GM19193 (cell line): ENCODE measurements around the gene POMGNT1.

Source experiments
- POLR2A ChIP-seq: IDR thresholded peaks from 4 replicates; pipeline ENCODE4 v1.6.1; 2011; ENCODE audit not compliant: insufficient read depth, insufficient read length; ENCODE audit errors: extremely low read depth

Gene POMGNT1

DNA sequence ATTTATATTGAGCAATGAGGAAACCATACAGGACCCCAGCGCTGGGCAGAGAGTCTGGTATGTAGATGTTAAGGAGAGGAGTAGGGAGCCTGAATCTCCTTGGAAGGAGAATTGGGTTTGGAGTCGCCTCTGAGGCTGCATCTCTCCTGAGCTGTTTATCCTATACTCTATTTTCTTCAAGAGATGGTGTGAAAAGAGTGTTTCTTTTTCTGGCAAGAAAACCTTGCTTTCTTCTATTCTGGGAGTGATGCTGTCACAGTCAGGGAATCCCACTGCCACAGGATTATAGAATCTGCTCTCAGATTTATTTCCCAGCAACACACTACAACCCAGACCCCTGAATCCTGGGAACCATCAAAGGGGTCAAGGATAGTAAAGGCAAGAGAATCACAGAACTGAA lies 8.2 kb upstream of the POMGNT1 start:
- no peak for TF ChIP-seq POLR2A

DNA sequence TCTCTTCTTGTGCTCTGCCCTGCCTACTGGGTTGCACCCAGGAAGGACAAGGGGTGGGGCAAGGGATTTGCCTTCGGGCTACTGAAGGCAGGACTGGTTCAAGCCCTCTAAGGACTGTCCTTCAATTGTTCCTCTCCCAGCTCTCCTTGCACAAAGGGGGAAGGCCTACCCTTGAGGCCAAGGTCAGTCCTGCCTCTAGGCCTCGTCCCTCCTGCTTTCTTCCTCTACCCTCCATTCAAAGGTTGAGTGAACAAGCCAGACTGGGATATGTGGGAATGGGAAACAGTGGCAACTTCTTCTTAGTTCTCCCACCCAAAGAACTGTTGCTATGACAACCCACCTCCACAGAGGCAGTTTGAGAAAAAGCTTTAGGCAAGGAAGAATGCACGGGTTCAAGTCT lies 7.6 kb upstream of the POMGNT1 start:
- no peak for TF ChIP-seq POLR2A

DNA sequence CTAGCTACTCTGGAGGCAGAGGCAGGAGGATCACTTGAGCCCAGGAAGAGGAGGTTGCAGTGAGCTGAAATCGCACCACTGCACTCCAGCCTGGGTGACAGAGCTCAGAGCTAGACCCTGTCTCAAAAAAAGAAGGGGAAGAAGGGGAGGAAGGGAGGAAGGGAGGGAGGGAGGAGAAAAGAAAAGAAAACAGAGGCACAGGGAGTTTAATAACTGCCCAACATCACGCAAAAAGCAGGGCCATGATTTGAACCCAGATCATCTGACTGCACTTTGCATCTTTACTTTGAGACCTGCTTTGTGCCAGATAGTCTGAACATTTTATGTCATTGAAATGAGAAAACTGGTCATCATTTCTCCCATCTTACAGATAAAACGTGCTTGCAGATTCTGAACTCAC lies 6.9 kb upstream of the POMGNT1 start:
- TF ChIP-seq POLR2A, result no peak

DNA sequence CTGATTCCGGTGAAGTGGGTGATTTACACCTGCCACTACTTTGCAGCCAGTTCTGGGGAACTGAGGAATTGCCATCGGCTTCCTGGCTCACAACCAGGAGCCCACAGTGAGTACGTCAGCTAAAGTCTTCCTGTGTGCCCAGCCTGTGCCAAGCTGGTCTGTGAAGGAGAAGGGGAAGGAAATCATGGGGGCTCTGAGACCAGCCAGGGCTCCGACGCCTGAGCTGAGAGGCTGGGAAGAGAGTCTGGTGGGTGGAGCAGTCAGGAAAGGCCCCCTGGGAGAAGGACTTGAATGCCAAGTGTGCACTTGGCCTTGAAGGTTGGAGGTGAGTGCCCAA lies 6.1 kb upstream of the POMGNT1 start:
- no peak for TF ChIP-seq POLR2A

DNA sequence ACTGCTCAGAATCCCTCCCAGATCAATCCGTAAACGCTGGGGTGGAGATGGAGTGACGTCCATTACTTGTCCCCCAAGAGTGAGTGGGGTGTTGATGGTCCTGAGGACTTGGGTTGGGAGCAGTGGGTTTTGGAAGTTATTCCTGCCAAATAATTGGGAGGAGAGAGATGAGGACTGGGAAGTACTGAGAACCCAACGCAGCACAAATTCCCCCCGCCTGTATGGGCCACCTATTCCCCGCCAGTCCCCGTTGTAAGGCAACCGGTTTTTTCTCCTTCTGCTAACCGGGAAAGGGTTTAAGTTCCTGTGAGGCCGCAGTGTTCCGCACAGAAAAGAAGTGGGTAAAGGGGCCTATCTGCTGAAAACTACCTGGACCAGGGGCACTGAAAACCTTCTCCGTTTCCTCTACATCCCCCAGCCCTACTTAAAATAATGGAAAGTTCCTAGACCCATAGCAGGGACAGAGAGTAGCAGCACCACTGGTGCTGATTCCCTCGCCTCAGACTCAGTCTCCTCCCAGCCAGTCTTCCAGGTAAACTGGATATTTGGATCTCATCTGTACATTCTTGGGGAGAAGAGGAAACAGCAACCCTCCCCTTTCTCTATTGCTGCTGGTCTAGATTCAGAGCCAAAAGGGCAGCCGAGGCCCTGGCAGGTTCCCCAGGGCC lies 5.6 kb upstream of the POMGNT1 start:
- TF ChIP-seq POLR2A, result no peak

DNA sequence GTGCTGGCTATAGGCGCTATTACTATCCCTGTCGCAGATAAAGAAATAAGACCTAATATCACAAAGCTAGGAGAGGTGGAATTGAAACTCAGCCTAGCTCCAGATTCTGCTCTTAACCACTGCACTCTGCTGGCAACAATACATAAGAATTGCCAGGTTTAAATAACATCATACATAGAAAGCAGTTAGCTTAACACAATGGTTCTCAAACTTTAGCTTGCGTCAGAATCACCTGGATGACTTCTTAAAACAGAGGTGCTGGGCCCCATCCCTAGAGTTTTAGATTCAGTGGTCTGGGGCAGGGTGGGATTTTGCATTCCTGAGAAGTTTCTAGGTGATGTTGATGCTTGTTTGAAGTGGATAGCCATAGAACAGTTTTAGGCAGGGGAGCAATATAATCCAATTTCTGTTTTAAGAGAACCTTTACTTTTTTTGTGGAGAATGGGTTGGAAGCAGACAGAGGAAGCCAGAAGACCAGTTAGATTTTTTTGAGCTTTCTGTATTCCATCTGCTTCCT lies 1.1 kb upstream of the POMGNT1 start:
- TF ChIP-seq POLR2A, result no peak

DNA sequence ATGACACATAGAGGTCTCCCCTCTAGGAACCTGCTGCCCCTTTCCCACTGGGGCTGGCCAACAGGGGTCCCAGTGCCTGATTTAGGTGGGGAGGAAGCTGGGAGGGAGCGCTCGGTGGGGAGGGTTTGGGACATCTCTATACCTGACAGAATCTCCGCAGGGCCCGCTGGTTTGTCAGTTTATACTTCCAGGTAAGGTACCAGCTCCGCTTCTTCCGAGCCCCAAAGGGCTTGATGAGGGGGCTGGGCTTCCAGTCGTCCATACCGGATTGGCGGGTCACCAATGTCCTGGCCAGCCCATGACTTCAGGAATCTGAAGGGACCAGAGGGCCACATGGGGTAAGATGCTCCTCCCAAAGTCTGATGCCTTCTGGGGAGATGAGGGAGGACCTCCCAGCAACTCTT lies 672 bp downstream of the POMGNT1 start:
- TF ChIP-seq POLR2A, result no peak

DNA sequence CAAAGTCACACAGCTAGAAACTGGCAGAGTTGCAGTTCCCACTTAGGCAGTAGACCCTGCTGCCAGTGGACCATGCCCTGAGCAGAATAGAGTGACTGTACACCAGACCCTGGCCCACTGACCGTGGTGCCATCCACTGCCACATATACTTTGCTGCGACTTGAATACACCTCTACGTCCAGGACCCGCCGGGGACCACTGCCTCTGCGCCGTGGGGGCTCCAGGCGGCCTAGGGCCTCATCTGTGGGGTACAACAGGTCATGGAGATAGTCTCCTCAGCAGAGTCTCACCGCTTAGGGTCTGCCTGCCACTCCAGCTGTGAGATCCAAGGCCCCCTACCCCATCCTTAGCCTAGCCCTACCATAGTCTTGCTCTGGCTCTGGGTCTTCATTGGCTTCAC lies 1.6 kb downstream of the POMGNT1 start:
- no peak for TF ChIP-seq POLR2A

DNA sequence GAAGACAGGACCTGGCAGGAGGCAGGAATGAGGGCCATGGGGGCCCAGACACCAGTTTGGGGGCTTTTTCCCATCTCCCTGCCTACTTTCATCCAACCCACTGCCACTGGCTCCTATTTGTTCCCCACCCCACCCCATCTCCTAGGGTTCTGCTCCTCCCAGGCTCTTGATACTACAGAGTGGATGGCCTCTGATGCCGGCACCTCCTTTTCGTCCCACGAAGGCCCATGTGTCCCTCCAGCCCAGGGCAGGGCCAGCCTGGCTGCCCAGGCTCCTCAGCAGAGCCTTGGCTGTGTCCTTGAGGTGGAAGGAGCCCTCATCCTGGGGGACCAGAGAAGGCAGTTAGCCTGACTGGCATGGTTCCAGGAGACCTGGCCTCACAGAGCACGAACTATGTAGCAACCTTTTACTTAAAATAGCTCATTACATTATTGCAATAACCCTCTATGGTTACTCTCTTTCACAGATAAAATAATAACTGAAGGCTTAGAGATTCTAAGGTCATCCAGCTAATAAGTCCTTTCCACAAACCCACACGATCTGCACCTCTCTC lies 3.5 kb downstream of the POMGNT1 start:
- no peak for TF ChIP-seq POLR2A

DNA sequence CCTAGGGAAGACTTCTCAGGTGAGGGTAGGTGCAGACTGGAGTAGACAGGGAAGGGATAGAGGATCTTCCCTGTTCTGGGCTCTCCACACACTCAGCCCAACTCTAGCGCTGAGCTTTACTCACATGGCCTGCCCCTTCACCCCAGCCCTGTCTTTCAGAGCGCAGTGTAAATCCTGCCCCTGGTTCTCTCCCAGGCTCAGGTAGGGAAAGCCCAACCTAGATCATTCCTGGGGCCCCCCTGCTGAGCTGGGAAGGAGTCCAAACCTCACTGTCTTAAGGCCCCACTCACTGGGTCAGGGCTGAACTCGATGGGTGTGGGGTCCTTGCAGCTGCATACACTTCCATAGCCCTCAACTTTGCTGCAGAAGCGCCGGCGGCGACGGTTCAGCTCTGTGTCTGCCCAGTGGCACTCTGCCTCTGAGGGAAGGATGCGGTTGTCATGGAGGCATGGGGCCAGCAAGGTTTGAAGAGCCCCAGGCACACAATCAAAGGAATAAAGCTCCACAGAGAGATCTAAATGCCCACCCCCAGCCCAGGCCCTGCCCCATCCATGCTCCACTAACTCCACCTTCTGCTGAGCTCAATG lies 4.2 kb downstream of the POMGNT1 start:
- no peak for TF ChIP-seq POLR2A

DNA sequence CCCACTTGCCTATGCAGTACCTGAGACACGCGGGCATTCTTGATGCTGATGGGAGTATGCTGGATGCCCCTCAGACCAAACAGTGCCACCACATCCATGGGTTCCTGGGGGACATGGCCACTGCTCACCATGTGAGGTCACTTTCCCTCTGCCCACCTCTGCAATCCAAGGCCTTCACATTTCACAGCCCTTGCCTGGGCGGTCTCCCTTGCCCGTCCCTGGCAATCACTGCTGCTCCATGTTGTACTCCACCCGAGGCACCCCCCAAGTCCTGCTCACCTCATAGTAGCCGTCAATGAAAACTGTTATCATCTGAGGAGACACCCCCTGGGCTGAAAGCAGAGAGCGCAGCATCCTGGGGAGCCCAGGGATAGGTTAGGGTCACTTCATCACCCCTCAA lies 4.9 kb downstream of the POMGNT1 start:
- TF ChIP-seq POLR2A, result no peak

DNA sequence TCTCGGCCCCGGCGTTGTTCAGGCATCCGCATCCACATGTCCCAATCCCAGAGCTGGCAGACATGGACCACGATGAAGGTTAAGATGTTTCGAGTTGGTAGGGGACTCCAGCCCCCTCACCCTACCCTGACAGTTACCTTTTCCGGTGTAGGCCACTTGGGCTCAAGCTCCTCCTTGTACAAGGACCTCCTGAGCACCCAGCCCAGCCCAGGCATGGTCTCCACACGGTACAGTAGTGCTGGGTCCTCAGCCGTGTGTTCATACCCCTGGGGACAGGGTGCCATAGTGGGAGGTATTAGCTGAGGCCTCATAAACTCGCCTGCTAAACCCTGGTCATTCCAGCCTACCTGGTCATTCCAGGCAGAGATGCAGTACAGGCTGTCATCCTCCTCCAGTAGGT lies 6.1 kb downstream of the POMGNT1 start:
- no peak for TF ChIP-seq POLR2A

DNA sequence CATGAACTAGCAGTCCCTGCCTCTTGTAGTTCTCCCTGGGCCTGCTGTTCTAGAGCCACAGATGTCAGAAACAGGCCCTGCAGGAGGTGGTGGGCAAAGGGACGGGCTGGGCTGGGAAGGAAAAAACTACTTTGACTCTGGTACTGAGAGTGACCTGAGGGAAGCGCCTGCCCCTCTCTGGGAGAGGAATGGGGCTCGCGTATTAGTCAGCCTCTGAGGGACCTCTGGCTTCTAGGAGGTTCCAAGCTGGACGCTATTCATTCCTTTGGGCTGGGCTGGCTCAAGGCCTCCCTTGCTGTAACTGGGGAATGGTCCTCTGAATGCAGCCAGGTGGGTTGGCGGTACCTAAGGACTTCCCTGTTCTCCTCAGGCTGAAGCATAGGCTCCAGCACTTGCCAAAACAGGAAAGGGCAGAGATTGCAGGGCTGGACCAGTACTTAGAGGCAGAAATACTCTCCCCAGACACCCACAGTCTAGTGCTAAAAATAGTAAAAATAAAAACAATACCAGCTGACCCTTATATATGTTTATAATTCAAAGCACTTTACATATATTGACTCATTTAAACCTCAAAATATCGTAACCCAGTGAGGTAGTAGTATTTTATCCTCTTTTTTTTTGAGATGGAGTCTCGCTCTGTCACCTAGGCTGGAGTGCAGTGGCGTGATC lies 7.1 kb downstream of the POMGNT1 start:
- TF ChIP-seq POLR2A, result no peak

DNA sequence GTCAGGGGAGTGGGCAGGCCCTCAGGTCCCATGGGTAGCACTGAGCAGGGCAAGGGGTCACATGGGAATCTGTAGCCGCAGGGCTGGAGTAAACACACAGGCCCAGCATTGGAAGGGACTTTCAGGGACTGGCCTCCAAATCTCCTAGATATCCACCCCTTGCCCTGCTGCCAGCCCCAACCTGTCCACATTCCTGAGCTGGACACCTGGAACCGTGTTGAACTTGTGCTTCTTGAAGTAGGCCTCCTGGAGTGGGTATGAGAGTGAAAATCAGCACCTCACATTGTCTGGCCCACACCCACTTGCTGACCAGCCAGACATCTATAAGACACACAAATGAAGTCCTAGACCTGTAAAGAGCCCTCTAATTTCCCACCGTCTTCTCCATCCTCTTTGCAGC lies 7.7 kb downstream of the POMGNT1 start:
- TF ChIP-seq POLR2A, result no peak

DNA sequence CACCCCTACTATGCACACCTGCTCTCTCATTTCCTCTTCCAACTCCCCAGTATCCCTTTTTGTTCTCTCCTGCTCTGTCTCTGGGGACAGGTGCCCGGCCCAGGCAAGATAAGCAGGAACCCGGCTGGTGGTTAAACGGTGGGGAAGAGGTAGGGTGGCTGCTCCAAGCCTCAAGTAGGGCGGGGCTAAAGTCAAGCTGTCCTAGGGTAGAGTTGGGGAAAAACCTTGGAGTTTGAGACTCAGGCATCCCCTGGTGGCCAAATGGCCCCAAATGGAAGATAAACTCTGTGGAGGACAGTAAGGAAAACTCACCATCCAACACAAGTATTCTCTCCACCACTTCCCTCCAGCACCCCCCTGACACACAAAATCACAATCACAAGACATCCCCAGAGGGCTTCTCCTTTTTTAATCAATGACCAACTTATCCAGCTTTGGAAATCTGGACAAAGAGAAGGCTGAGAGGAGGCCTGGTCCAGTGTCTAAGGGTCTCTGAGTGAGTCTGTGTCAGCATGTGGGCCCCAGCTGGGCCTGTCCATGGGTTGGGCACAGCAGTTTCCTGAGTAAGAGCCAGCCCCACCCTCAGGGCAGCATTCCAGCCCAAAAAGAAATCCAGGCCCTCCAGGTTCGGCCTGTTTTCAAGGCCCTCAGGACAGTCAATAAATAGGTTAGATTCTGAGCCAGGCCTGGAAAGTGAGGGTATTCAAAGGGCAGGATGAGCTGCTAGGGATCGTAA lies 9.8 kb downstream of the POMGNT1 start:
- no peak for TF ChIP-seq POLR2A
